NB4 (cell line): ENCODE results near the gene MMP24.
"Not testable (repeated sequence)": the region's sequence is repeated elsewhere in the genome, so short reads cannot be mapped to it uniquely, and the experiment has no call there.

ENCODE experiments used
- DNase-seq: peaks from one replicate; pipeline ENCODE4 v3.0.0; 2010; ENCODE audit warnings: low read depth
- H3K4me3 ChIP-seq: one replicate; pipeline ENCODE4 v1.5.1; 2011; ENCODE audit warnings: mild to moderate bottlenecking, low read depth, low read length, moderate library complexity
- CTCF ChIP-seq: IDR thresholded peaks from one replicate; pipeline ENCODE4 v1.5.1; 2012; ENCODE audit warnings: low read depth, low read length
- MAX ChIP-seq: IDR thresholded peaks from 2 replicates; pipeline ENCODE4 v1.6.1; 2011; ENCODE audit warnings: low read depth, low read length
- MYC ChIP-seq: IDR thresholded peaks from 2 replicates; pipeline ENCODE4 v1.6.1; 2011; ENCODE audit warnings: low read depth, low read length
- POLR2A ChIP-seq: IDR thresholded peaks from 2 replicates; pipeline ENCODE4 v1.6.1; 2011; ENCODE audit warnings: mild to moderate bottlenecking; ENCODE audit not compliant: insufficient read length; ENCODE audit errors: extremely low read depth

MMP24 gene

DNA sequence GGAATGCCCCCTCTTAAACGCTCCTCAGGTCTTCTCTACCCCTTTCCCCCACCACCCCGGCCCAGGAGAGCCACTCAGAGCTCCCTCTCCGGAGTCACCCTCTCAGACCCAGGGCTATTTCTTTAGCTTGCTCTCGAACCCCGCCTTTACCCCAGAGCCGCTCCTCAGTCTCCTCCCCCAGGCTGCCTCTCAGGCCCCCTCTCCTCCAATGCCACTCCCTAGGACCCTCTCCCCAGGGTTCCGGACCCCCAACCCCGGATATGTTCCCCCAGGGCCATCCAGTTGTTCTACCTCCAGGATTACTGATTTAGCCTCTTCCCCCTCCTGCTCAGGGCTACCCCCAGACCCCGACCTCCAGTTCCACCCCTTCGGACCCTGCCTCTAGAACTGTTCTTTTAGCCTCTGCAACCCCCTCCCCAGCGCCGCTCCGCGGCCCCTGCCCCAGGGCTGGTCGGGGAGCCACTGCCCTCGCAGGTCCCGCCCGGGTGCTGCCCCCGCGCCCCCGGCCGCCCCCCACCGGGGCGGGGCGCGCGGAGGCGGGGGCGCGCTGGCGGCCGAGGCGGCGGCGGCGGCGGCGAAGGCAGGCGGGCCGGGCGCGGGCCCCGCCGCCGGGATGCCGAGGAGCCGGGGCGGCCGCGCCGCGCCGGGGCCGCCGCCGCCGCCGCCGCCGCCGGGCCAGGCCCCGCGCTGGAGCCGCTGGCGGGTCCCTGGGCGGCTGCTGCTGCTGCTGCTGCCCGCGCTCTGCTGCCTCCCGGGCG is at the start of gene MMP24:
TSS of gene MMP24 (plus strand) at position 565 of the 758 bp plus-strand sequence. CDS start at position 614, 49 bp downstream.
- H3K4me3 ChIP-seq, result no peak within 1 kb of the TSS
- TF ChIP-seq POLR2A (no peak), MAX (no peak), CTCF (no peak), MYC (no peak)
- DNase-seq, result no peak

- no peak for DNase-seq
- no peak overlapping the region for H3K4me3 ChIP-seq
- no peak for TF ChIP-seq POLR2A
- no peak for TF ChIP-seq MYC
- no peak for TF ChIP-seq CTCF
- no peak for TF ChIP-seq MAX
These were observed 46.9 kb upstream of the MMP24 start for GRCh38 chr20:35179292-35180212.

- H3K4me3 ChIP-seq, result no peak overlapping the region
- TF ChIP-seq CTCF (no peak), POLR2A (no peak), MAX (no peak), MYC (no peak)
- DNase-seq, result no peak
These were observed 46.2 kb upstream of the MMP24 start for GRCh38 chr20:35180266-35180665.

GRCh38 chr20:35181731-35182130 is 44.8 kb upstream of the MMP24 start:
- no peak for DNase-seq
- TF ChIP-seq CTCF, result no peak
- no peak for TF ChIP-seq MAX
- TF ChIP-seq MYC, result no peak
- TF ChIP-seq POLR2A, result no peak
- no peak overlapping the region for H3K4me3 ChIP-seq

DNA sequence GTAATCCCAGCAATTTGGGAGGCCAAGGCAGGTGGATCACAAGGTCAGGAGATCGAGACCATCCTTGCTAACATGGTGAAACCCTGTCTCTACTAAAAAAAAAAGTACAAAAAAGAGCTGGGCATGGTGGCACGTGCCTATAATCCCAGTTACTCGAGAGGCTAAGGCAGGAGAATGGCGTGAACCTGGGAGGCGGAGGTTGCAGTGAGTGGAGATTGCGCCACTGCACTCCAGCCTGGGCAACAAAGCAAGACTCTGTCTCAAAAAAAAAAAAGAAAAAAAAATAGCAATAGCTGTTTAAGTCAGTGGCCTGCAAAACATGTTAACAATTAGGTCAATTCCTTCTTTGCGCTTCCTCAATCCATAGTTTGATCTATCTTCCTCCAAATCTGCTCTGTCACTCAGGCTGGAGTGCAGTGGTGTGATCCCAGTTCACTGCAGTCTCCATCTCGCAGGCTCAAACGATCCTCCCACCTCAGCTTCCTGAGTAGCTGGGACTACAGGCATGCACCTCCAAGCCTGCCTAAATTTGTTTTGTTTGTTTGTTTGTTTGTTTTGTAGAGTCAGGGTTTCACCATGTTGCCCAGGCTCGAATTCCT is 39.7 kb upstream of the MMP24 start:
- H3K4me3 ChIP-seq, result not testable (repeated sequence)

DNA sequence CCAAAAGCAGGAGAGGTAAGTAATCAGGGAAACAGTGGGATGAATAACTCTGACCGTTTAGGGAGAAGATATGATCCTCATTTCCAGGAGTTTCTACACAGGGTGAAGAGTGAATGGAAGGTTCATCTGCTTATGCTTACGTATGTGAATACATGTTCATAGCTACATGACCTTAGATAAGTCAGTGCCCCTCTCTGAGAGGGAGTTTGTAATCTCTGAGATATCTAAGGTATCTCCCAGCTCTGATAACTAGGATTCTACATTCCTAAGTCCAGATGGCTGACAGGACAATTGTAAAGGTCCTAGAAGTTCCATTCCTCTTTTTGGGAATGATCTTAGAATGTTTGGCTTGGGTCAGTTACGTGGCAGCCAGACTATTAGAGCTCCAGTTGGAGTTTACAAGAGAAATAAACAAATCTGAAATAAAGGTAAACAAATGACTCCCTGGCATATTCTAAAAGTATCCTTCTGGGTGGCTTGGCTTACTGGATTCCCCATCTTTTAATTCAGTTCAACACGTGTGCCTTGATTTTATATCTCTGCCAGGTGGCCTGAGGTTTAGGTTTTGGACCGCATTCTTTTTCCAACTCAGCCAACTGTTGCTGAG is 38.8 kb upstream of the MMP24 start:
- TF ChIP-seq MAX (no peak), POLR2A (no peak), CTCF (no peak), MYC (no peak)
- H3K4me3 ChIP-seq, result no peak overlapping the region
- no peak for DNase-seq

More for the DNA sequence above, 39.7 kb upstream of the MMP24 start:
- DNase-seq, result not testable (repeated sequence)

GRCh38 chr20:35189223-35189622 is 37.3 kb upstream of the MMP24 start:
- not testable (repeated sequence) for DNase-seq, H3K4me3 ChIP-seq
